ENCODE results near the gene SLC6A5. TPM values are rescaled to one million over a fixed set of nuclear protein-coding genes. Genes with fewer than 3 reads are reported as not detected.

Gene SLC6A5
- total RNA-seq, 4 donors from 2014 or later: not detected

- TF ChIP-seq CTCF (IDR thresholded peaks at IDR 0.05): no peak
- no peak for TF ChIP-seq POLR2A (IDR thresholded peaks at IDR 0.05)
- no peak for TF ChIP-seq EP300 (IDR thresholded peaks at IDR 0.05)
- no peak for TF ChIP-seq POLR2AphosphoS5 (IDR thresholded peaks at IDR 0.05)
- H3K27me3 ChIP-seq: peaks cover 85% of the 10 kb centered on the region
- 5% methylated on average over 17 of the region's 21 CpGs for WGBS
Observed at GRCh38 chr11:20670932-20671403, 71.6 kb downstream of the SLC6A5 start.

GRCh38 chr11:20671856-20672546 lies 72.6 kb downstream of the SLC6A5 start:
- DNase-seq (ENCODE audit: low spot score in 2 of 2): no peak
- no peak overlapping the region for H3K4me3 ChIP-seq
- TF ChIP-seq POLR2A (IDR thresholded peaks at IDR 0.05) (no peak), CTCF (IDR thresholded peaks at IDR 0.05) (no peak), EP300 (IDR thresholded peaks at IDR 0.05) (no peak), POLR2AphosphoS5 (IDR thresholded peaks at IDR 0.05) (no peak)
- 31% methylated on average over 6 of the region's 6 CpGs for WGBS
- H3K4me1 ChIP-seq: peaks cover 16% of the 10 kb centered on the region
- H3K36me3 ChIP-seq: no peaks in the 10 kb centered on the region
- peaks cover 79% of the 10 kb centered on the region for H3K27me3 ChIP-seq
- H3K27ac ChIP-seq: no peak overlapping the region
- H3K9me3 ChIP-seq: no peaks in the 10 kb centered on the region

More at GRCh38 chr11:20670932-20671403, 71.6 kb downstream of the SLC6A5 start:
- Histone ChIP-seq H3K9me3 (no peaks in the 10 kb centered on the region), H3K4me3 (no peak overlapping the region), H3K36me3 (no peaks in the 10 kb centered on the region), H3K27ac (no peak overlapping the region), H3K4me1 (peaks cover 16% of the 10 kb centered on the region)
- DNase-seq (ENCODE audit: low spot score in 2 of 2): no peak

- 12% methylated on average over 2 of the region's 2 CpGs for WGBS
- Histone ChIP-seq H3K4me1 (peaks cover 16% of the 10 kb centered on the region), H3K27ac (no peak overlapping the region), H3K4me3 (no peak overlapping the region), H3K9me3 (no peaks in the 10 kb centered on the region), H3K36me3 (no peaks in the 10 kb centered on the region), H3K27me3 (peaks cover 74% of the 10 kb centered on the region)
- TF ChIP-seq POLR2AphosphoS5 (IDR thresholded peaks at IDR 0.05) (no peak), EP300 (IDR thresholded peaks at IDR 0.05) (no peak), POLR2A (IDR thresholded peaks at IDR 0.05) (no peak), CTCF (IDR thresholded peaks at IDR 0.05) (no peak)
- DNase-seq (ENCODE audit: low spot score in 2 of 2): no peak
Observed at GRCh38 chr11:20672575-20672974, 73.2 kb downstream of the SLC6A5 start.

- Histone ChIP-seq H3K4me3 (no peak overlapping the region), H3K27me3 (peaks cover 33% of the 10 kb centered on the region), H3K4me1 (no peaks in the 10 kb centered on the region), H3K27ac (no peak overlapping the region), H3K9me3 (no peaks in the 10 kb centered on the region), H3K36me3 (no peaks in the 10 kb centered on the region)
- WGBS: 85% methylated on average over 2 of the region's 2 CpGs
- TF ChIP-seq CTCF (IDR thresholded peaks at IDR 0.05) (no peak), EP300 (IDR thresholded peaks at IDR 0.05) (no peak), POLR2AphosphoS5 (IDR thresholded peaks at IDR 0.05) (no peak), POLR2A (IDR thresholded peaks at IDR 0.05) (no peak)
- no peak for DNase-seq (ENCODE audit: low spot score in 2 of 2)
Observed at GRCh38 chr11:20676658-20677057, 77.2 kb downstream of the SLC6A5 start.

GRCh38 chr11:20688761-20689160 lies 89.4 kb downstream of the SLC6A5 start:
- Histone ChIP-seq H3K36me3 (no peaks in the 10 kb centered on the region), H3K27ac (no peak overlapping the region), H3K4me3 (no peak overlapping the region), H3K4me1 (no peaks in the 10 kb centered on the region), H3K9me3 (no peaks in the 10 kb centered on the region), H3K27me3 (no peaks in the 10 kb centered on the region)
- no peak for DNase-seq (ENCODE audit: low spot score in 2 of 2)
- WGBS: 71% methylated on average over 3 of the region's 3 CpGs
- TF ChIP-seq POLR2AphosphoS5 (IDR thresholded peaks at IDR 0.05) (no peak), EP300 (IDR thresholded peaks at IDR 0.05) (no peak), CTCF (IDR thresholded peaks at IDR 0.05) (no peak), POLR2A (IDR thresholded peaks at IDR 0.05) (no peak)

All from suprapubic skin (tissue), 4 donors.